Skin epidermis (tissue), 12 donors: ENCODE results near the gene RBP7.

Source experiments
- H3K27ac ChIP-seq, 21 experiments: fragments of 200-600 bp; sonication (generic) in 11 of 21; one replicate each; pipeline ENCODE4 v1.5.0; 2020; ENCODE audit warnings: mild to moderate bottlenecking in 3 of 21, inconsistent platforms in 2 of 21, moderate library complexity in 2 of 21
- H3K4me3 ChIP-seq, 7 experiments: fragments of 200-600 bp; sonication (generic) in 2 of 7; one replicate each; pipeline ENCODE4 v1.5.0; 2020; ENCODE audit warnings: inconsistent platforms in 2 of 7, mild to moderate bottlenecking in 2 of 7, moderate library complexity in 1 of 7

RBP7 gene

GRCh38 chr1:10063878-10064277 lies 66.8 kb downstream of the RBP7 start:
- no peak overlapping the region for H3K4me3 ChIP-seq
- peak overlapping the region in 19 of 21 experiments; percentile 23 to 84 (median 75) for H3K27ac ChIP-seq

- H3K27ac ChIP-seq, result peak overlapping the region in 18 of 21 experiments; percentile 0 to 84 (median 70)
- no peak overlapping the region for H3K4me3 ChIP-seq
These were observed 67.7 kb downstream of the RBP7 start for GRCh38 chr1:10064416-10065343.

GRCh38 chr1:10065344-10065685 lies 68.3 kb downstream of the RBP7 start:
- Histone ChIP-seq H3K27ac (peak overlapping the region in 14 of 21 experiments; percentile 0 to 84 (median 36)), H3K4me3 (no peak overlapping the region)
